HEK293 (cell line): ENCODE results near the gene GGN.

Experiments
- KLF10 ChIP-seq: fragments of 450-650 bp; IDR thresholded peaks from 2 replicates; pipeline ENCODE4 v1.5.1; 2018; ENCODE audit warnings: missing biosample characterization, mild to moderate bottlenecking, missing genetic modification characterization
- SCRT1 ChIP-seq: fragments of 450-650 bp; formaldehyde crosslinking; IDR thresholded peaks from 2 replicates; pipeline ENCODE4 v1.5.1; 2016; ENCODE audit warnings: missing biosample characterization, missing genetic modification characterization, borderline replicate concordance
- ZBTB21 ChIP-seq: fragments of 450-650 bp; formaldehyde crosslinking; IDR thresholded peaks from 2 replicates; pipeline ENCODE4 v1.5.1; 2017; ENCODE audit warnings: missing biosample characterization, missing genetic modification characterization
- ZIC2 ChIP-seq: fragments of 450-650 bp; formaldehyde crosslinking; IDR thresholded peaks from 2 replicates; pipeline ENCODE4 v1.5.1; 2016; ENCODE audit warnings: missing biosample characterization, missing genetic modification characterization
- ZNF114 ChIP-seq: fragments of 450-650 bp; formaldehyde crosslinking; IDR thresholded peaks from 2 replicates; pipeline ENCODE4 v1.5.0; 2017; ENCODE audit warnings: missing biosample characterization, missing genetic modification characterization
- ZNF311 ChIP-seq: fragments of 450-650 bp; formaldehyde crosslinking; IDR thresholded peaks from 2 replicates; pipeline ENCODE4 v1.5.1; 2017; ENCODE audit warnings: missing biosample characterization, missing genetic modification characterization, borderline replicate concordance
- ZNF416 ChIP-seq: fragments of 450-650 bp; formaldehyde crosslinking; IDR thresholded peaks from 2 replicates; pipeline ENCODE4 v1.5.1; 2016; ENCODE audit warnings: missing biosample characterization, missing genetic modification characterization
- ZNF513 ChIP-seq: fragments of 450-650 bp; IDR thresholded peaks from 2 replicates; pipeline ENCODE4 v1.5.1; 2018; ENCODE audit warnings: missing biosample characterization, missing genetic modification characterization
- ZNF518A ChIP-seq: fragments of 450-650 bp; formaldehyde crosslinking; conservative IDR thresholded peaks from 2 replicates; pipeline ENCODE4 v1.5.1; 2016; ENCODE audit warnings: low read depth, missing biosample characterization, missing genetic modification characterization
- ZNF544 ChIP-seq: fragments of 450-650 bp; formaldehyde crosslinking; IDR thresholded peaks from 2 replicates; pipeline ENCODE4 v1.5.0; 2017; ENCODE audit warnings: missing biosample characterization, missing genetic modification characterization
- ZNF600 ChIP-seq: fragments of 450-650 bp; formaldehyde crosslinking; IDR thresholded peaks from 2 replicates; pipeline ENCODE4 v1.5.1; 2016; ENCODE audit warnings: missing biosample characterization, missing genetic modification characterization
- TF ChIP-seq, protein P1 (sequence below): fragments of 450-650 bp; formaldehyde crosslinking; conservative IDR thresholded peaks from 2 replicates; pipeline ENCODE4 v1.5.1; 2016; ENCODE audit warnings: low read depth, missing biosample characterization, missing genetic modification characterization
- TF ChIP-seq, protein P2 (sequence below): fragments of 450-650 bp; formaldehyde crosslinking; IDR thresholded peaks from 2 replicates; pipeline ENCODE4 v1.5.1; 2016; ENCODE audit warnings: missing biosample characterization, missing genetic modification characterization
- TF ChIP-seq, protein P3 (sequence below): fragments of 450-650 bp; formaldehyde crosslinking; IDR thresholded peaks from 2 replicates; pipeline ENCODE4 v1.5.1; 2017; ENCODE audit warnings: missing biosample characterization, missing genetic modification characterization
- TF ChIP-seq, protein P4 (sequence below): fragments of 450-650 bp; formaldehyde crosslinking; IDR thresholded peaks from 2 replicates; pipeline ENCODE4 v1.5.1; 2016; ENCODE audit warnings: missing biosample characterization, missing genetic modification characterization
- TF ChIP-seq, protein P5 (sequence below): IDR thresholded peaks from 2 replicates; pipeline ENCODE4 v1.6.1; 2011; ENCODE audit warnings: mild to moderate bottlenecking, low read depth, low read length, borderline replicate concordance

GGN gene

DNA sequence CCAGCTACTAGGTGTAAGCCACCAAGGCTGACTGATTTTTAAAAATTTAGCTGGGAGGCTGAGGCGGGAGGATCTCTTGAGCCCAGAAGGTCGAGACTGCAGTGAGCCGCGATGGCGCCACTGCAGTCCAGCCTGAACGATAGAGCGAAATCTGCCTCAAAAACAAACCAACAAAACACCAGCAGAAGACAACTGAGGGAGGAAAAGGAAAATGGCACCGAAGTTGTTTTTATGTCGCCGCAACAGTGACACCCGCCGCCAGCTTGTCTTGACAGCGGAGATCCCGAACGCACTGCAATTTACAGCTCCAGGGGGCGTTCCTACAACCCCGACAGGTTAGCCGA, 14.8 kb upstream of the GGN start (continued):
- TF ChIP-seq, protein P1, sequence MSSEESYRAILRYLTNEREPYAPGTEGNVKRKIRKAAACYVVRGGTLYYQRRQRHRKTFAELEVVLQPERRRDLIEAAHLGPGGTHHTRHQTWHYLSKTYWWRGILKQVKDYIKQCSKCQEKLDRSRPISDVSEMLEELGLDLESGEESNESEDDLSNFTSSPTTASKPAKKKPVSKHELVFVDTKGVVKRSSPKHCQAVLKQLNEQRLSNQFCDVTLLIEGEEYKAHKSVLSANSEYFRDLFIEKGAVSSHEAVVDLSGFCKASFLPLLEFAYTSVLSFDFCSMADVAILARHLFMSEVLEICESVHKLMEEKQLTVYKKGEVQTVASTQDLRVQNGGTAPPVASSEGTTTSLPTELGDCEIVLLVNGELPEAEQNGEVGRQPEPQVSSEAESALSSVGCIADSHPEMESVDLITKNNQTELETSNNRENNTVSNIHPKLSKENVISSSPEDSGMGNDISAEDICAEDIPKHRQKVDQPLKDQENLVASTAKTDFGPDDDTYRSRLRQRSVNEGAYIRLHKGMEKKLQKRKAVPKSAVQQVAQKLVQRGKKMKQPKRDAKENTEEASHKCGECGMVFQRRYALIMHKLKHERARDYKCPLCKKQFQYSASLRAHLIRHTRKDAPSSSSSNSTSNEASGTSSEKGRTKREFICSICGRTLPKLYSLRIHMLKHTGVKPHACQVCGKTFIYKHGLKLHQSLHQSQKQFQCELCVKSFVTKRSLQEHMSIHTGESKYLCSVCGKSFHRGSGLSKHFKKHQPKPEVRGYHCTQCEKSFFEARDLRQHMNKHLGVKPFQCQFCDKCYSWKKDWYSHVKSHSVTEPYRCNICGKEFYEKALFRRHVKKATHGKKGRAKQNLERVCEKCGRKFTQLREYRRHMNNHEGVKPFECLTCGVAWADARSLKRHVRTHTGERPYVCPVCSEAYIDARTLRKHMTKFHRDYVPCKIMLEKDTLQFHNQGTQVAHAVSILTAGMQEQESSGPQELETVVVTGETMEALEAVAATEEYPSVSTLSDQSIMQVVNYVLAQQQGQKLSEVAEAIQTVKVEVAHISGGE (tag by site-specific recombination) = no peak
- TF ChIP-seq, protein P2, sequence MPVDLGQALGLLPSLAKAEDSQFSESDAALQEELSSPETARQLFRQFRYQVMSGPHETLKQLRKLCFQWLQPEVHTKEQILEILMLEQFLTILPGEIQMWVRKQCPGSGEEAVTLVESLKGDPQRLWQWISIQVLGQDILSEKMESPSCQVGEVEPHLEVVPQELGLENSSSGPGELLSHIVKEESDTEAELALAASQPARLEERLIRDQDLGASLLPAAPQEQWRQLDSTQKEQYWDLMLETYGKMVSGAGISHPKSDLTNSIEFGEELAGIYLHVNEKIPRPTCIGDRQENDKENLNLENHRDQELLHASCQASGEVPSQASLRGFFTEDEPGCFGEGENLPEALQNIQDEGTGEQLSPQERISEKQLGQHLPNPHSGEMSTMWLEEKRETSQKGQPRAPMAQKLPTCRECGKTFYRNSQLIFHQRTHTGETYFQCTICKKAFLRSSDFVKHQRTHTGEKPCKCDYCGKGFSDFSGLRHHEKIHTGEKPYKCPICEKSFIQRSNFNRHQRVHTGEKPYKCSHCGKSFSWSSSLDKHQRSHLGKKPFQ (tag by site-specific recombination) = no peak
- TF ChIP-seq ZNF311 (tag by site-specific recombination) (no peak), ZNF114 (tag by site-specific recombination) (no peak), ZNF544 (no peak), ZBTB21 (peak; percentile 39), SCRT1 (tag by site-specific recombination) (no peak), ZNF416 (tag by site-specific recombination) (no peak), ZNF513 (tag by site-specific recombination) (no peak), KLF10 (tag by site-specific recombination) (no peak), ZIC2 (no peak), ZNF518A (tag by site-specific recombination) (no peak), ZNF600 (peak; percentile 97)
- TF ChIP-seq, protein P3, sequence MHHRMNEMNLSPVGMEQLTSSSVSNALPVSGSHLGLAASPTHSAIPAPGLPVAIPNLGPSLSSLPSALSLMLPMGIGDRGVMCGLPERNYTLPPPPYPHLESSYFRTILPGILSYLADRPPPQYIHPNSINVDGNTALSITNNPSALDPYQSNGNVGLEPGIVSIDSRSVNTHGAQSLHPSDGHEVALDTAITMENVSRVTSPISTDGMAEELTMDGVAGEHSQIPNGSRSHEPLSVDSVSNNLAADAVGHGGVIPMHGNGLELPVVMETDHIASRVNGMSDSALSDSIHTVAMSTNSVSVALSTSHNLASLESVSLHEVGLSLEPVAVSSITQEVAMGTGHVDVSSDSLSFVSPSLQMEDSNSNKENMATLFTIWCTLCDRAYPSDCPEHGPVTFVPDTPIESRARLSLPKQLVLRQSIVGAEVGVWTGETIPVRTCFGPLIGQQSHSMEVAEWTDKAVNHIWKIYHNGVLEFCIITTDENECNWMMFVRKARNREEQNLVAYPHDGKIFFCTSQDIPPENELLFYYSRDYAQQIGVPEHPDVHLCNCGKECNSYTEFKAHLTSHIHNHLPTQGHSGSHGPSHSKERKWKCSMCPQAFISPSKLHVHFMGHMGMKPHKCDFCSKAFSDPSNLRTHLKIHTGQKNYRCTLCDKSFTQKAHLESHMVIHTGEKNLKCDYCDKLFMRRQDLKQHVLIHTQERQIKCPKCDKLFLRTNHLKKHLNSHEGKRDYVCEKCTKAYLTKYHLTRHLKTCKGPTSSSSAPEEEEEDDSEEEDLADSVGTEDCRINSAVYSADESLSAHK (tag by site-specific recombination) = no peak
- TF ChIP-seq, protein P4, sequence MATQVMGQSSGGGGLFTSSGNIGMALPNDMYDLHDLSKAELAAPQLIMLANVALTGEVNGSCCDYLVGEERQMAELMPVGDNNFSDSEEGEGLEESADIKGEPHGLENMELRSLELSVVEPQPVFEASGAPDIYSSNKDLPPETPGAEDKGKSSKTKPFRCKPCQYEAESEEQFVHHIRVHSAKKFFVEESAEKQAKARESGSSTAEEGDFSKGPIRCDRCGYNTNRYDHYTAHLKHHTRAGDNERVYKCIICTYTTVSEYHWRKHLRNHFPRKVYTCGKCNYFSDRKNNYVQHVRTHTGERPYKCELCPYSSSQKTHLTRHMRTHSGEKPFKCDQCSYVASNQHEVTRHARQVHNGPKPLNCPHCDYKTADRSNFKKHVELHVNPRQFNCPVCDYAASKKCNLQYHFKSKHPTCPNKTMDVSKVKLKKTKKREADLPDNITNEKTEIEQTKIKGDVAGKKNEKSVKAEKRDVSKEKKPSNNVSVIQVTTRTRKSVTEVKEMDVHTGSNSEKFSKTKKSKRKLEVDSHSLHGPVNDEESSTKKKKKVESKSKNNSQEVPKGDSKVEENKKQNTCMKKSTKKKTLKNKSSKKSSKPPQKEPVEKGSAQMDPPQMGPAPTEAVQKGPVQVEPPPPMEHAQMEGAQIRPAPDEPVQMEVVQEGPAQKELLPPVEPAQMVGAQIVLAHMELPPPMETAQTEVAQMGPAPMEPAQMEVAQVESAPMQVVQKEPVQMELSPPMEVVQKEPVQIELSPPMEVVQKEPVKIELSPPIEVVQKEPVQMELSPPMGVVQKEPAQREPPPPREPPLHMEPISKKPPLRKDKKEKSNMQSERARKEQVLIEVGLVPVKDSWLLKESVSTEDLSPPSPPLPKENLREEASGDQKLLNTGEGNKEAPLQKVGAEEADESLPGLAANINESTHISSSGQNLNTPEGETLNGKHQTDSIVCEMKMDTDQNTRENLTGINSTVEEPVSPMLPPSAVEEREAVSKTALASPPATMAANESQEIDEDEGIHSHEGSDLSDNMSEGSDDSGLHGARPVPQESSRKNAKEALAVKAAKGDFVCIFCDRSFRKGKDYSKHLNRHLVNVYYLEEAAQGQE (tag by site-specific recombination) = no peak
- TF ChIP-seq, protein P5, sequence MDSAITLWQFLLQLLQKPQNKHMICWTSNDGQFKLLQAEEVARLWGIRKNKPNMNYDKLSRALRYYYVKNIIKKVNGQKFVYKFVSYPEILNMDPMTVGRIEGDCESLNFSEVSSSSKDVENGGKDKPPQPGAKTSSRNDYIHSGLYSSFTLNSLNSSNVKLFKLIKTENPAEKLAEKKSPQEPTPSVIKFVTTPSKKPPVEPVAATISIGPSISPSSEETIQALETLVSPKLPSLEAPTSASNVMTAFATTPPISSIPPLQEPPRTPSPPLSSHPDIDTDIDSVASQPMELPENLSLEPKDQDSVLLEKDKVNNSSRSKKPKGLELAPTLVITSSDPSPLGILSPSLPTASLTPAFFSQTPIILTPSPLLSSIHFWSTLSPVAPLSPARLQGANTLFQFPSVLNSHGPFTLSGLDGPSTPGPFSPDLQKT = no peak
